ENCODE data around the gene SAXO2. TPM values are rescaled to one million over a fixed set of nuclear protein-coding genes. Genes with fewer than 3 reads are reported as not detected.

Gene SAXO2
- total and polyA plus RNA-seq, 2 of the 8 experiments (the other 6 are each of a cell fraction or from before 2014, with no cell fraction given), result 3.1 TPM

DNA sequence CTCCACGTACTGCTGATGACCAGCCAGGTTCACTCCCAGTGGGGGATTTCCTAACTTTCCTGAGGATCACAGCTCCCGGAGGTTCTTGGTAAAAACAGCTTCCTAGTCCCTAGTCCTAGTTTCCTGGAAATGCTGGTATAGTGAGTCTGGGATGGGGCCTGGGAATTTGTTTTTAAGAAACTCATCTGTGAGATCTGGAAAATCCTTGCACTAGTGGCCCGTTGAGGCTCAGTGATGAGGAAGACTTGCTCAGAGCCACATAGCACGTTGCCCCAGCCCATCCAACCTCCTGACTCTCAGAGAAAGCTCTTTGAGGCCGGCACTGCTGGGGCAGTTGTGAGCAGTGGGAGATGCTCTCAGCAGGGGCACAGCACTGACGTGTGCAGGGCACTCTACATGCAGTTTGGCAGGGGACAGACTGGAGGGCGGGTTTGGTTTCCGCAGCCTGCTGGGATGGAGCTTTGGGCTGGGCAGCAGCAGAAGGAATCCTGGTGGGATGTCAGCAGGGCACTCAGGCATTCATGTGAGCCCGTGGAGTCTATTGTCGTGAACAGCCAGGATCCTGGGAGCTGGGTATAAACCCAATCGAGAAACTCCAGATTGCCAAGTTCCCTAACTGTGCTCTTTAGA lies 31.6 kb downstream of the SAXO2 start:
- H2BK12ac ChIP-seq (ENCODE audit: low read depth, low read length), result no peak overlapping the region
- no peak overlapping the region for H2BK20ac ChIP-seq (ENCODE audit: low read length)
- no peak overlapping the region for H3K14ac ChIP-seq (ENCODE audit: insufficient read length)
- DNase-seq (ENCODE audit: low read depth in 1 of 2, low spot score in 2 of 2), result no peak
- no peak overlapping the region for H2BK120ac ChIP-seq (replicated peaks; ENCODE audit: low read depth, low read length)
- WGBS, 2 experiments (ENCODE audit: extremely low coverage in 1 of 2, insufficient coverage in 1 of 2, insufficient read length in 1 of 2, insufficient replicate concordance in 2 of 2, low coverage in 1 of 2, low lambda C conversion rate in 2 of 2, missing lambda C conversion rate in 1 of 2), result 51% methylated on average over 11 of the region's 11 CpGs; no CpG with 5 or more reads in 1 of the 2 experiments
- no peaks in the 10 kb centered on the region for H3K79me1 ChIP-seq (ENCODE audit: low read depth, low read length)
- H4K8ac ChIP-seq (ENCODE audit: extremely low read depth, insufficient read depth, low read length), result no peak overlapping the region
- no peak overlapping the region for H2AK5ac ChIP-seq (ENCODE audit: low read depth, low read length)
- peaks cover 2% of the 10 kb centered on the region; the same call in 1 of the 2 replicates for H3K23me2 ChIP-seq (ENCODE audit: low read depth, low read length)
- no peak overlapping the region for H3K18ac ChIP-seq (ENCODE audit: extremely low read depth, low read length)
- POLR2A ChIA-PET (ENCODE audit: partially characterized antibody), result no interaction called here
- CTCF ChIA-PET (ENCODE audit: partially characterized antibody), result interaction anchor here (0.9 to 2.0 kb wide), 3 partner anchors 9 to 14 kb away, joined by 3 to 8 read pairs (median 3); no protein-coding TSS in a partner anchor
- H4K20me1 ChIP-seq (replicated peaks in 1 of 2; ENCODE audit: control insufficient read depth in 1 of 2, insufficient read depth in 2 of 2, low read length in 2 of 2), result no peaks in the 10 kb centered on the region
- no peak for FAIRE-seq
- no peaks in the 10 kb centered on the region for H3K27me3 ChIP-seq (replicated peaks in 1 of 4; ENCODE audit: control insufficient read depth in 3 of 4, extremely low read depth in 1 of 4, insufficient read depth in 3 of 4, low read length in 3 of 4)
- no peak overlapping the region for H3K56ac ChIP-seq (replicated peaks; ENCODE audit: insufficient read length, low read depth, low read length)
- no peak overlapping the region for H3K4ac ChIP-seq (replicated peaks; ENCODE audit: insufficient read length, low read depth, low read length)
- no peaks in the 10 kb centered on the region for H3K36me3 ChIP-seq (ENCODE audit: control insufficient read depth in 2 of 4, insufficient read depth in 4 of 4, low read length in 3 of 4)
- H2AFZ ChIP-seq (ENCODE audit: low read length), result no peak overlapping the region
- H4K91ac ChIP-seq (replicated peaks; ENCODE audit: insufficient read length, low read length), result no peak overlapping the region
- no peak overlapping the region for H3K23ac ChIP-seq (ENCODE audit: insufficient read length)
- H2BK15ac ChIP-seq (ENCODE audit: low read length), result no peak overlapping the region
- H3K4me2 ChIP-seq (ENCODE audit: insufficient read depth in 1 of 2, low read depth in 2 of 2, low read length in 2 of 2), result peak overlapping the region in 1 of 2 experiments; percentile 43; a peak in 2 of 4 replicates
- peaks cover 0 to 4% (median 3%) of the 10 kb centered on the region in 4 experiments; a peak in 4 of 7 replicates for H3K4me1 ChIP-seq (replicated peaks in 1 of 4; ENCODE audit: control insufficient read depth in 3 of 4, insufficient read depth in 4 of 4, low read length in 3 of 4)
- no peak overlapping the region for H3K4me3 ChIP-seq (ENCODE audit: extremely low read depth in 1 of 4, insufficient read depth in 2 of 4, low read depth in 3 of 4, low read length in 4 of 4)
- H2BK5ac ChIP-seq (ENCODE audit: low read depth, low read length), result no peak overlapping the region
- no peaks in the 10 kb centered on the region for H3K79me2 ChIP-seq (ENCODE audit: control insufficient read depth in 1 of 2, insufficient read depth in 2 of 2, low read length in 2 of 2)
- no peaks in the 10 kb centered on the region for H3K9me3 ChIP-seq (ENCODE audit: insufficient read depth in 2 of 2, low read depth in 1 of 2, low read length in 1 of 2)
- H4K5ac ChIP-seq (ENCODE audit: insufficient read length, low read depth, low read length), result no peak overlapping the region
- no peak overlapping the region for H3K9ac ChIP-seq (replicated peaks in 1 of 4; ENCODE audit: extremely low read depth in 1 of 4, low read depth in 3 of 4, low read length in 3 of 4)
- H3K27ac ChIP-seq (ENCODE audit: low read depth, low read length), result no peak overlapping the region
- no peak for TF ChIP-seq SIRT6 (IDR thresholded peaks at IDR 0.05; ENCODE audit: low read length)
- TF ChIP-seq JUN (IDR thresholded peaks at IDR 0.05; ENCODE audit: low read depth, low read length), result no peak
- TF ChIP-seq, protein P1, sequence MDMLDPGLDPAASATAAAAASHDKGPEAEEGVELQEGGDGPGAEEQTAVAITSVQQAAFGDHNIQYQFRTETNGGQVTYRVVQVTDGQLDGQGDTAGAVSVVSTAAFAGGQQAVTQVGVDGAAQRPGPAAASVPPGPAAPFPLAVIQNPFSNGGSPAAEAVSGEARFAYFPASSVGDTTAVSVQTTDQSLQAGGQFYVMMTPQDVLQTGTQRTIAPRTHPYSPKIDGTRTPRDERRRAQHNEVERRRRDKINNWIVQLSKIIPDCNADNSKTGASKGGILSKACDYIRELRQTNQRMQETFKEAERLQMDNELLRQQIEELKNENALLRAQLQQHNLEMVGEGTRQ (IDR thresholded peaks at IDR 0.05; ENCODE audit: low read length), result no peak
- no peak for TF ChIP-seq SIN3A (conservative IDR thresholded peaks at IDR 0.05 in 1 of 2, IDR thresholded peaks at IDR 0.05 in 1 of 2; ENCODE audit: low read depth in 1 of 2, low read length in 2 of 2)
- no peak for TF ChIP-seq POLR2A (IDR thresholded peaks at IDR 0.05; ENCODE audit: control extremely low read depth in 1 of 2, low read depth in 2 of 2, low read length in 2 of 2)
- TF ChIP-seq BCL11A (IDR thresholded peaks at IDR 0.05; ENCODE audit: low read depth in 2 of 2, low read length in 2 of 2), result no peak
- no peak for TF ChIP-seq TAF7 (optimal IDR thresholded peaks at IDR 0.05; ENCODE audit: borderline replicate concordance, low read depth, low read length)
- TF ChIP-seq RFX5 (IDR thresholded peaks at IDR 0.05; ENCODE audit: borderline replicate concordance, low read depth, low read length), result no peak
- no peak for TF ChIP-seq ASH2L (IDR thresholded peaks at IDR 0.05; ENCODE audit: low read length)
- TF ChIP-seq, protein P2, sequence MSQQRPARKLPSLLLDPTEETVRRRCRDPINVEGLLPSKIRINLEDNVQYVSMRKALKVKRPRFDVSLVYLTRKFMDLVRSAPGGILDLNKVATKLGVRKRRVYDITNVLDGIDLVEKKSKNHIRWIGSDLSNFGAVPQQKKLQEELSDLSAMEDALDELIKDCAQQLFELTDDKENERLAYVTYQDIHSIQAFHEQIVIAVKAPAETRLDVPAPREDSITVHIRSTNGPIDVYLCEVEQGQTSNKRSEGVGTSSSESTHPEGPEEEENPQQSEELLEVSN (IDR thresholded peaks at IDR 0.05), result no peak
- TF ChIP-seq PHF8 (conservative IDR thresholded peaks at IDR 0.05; ENCODE audit: low read depth, low read length), result no peak
